Astrocyte of the cerebellum (primary cell): ENCODE results near the gene WWP2.

ENCODE experiments used
- DNase-seq: peaks from one replicate; pipeline ENCODE4 v3.0.0-alpha.2; 2011; ENCODE audit warnings: low read depth
- H3K4me3 ChIP-seq: 2 replicates; pipeline ENCODE4 v1.5.1; 2011; ENCODE audit warnings: mild to moderate bottlenecking, low read depth, low read length, moderate library complexity
- in situ Hi-C: cut with HindIII; loops from 2 replicates; pipeline ENCODE4 v1.10.0; 2017; ENCODE audit warnings: low sequenced_read_pairs
- TF ChIP-seq, protein P1 (sequence below): IDR thresholded peaks from 2 replicates; pipeline ENCODE4 v1.5.1; 2012; ENCODE audit warnings: low read length, low read depth, moderate library complexity, mild to moderate bottlenecking; ENCODE audit errors: missing control alignments

Gene WWP2

DNA sequence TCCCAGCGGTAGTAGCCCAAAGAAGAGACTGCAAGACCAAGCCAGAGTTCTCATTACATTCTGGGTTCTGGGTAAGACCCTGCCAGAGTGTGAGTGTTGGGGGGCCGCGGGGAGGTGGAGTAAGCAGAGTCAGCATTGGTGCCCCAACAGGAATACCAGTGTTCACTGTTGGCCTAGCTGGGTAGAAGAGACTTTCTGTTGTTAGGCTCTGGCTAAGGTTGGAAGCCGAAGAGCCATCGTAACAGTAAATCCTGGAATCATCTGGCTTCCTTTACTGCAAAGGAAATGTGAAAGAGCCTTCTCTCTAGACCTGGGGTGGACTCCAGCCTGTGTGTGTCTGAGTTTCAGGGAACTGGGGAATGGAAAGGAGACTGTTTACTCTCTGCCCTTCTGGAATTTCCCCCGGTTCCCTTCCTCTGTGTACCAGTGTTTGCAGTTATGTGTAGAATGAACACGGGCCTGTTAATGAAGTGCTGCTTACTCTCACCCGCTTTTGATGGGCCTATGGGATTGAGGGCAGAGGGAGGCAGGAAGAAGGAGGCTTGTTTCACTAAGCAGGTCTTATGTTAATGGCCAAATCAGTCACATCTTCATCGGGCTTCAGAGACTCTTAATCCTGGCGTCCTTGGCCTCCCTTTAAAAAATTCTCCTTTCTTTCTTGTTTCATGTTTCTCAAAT, 68.5 kb downstream of the WWP2 start:
- no peak for DNase-seq
- in situ Hi-C loops, result no loop called here
- TF ChIP-seq, protein P1, sequence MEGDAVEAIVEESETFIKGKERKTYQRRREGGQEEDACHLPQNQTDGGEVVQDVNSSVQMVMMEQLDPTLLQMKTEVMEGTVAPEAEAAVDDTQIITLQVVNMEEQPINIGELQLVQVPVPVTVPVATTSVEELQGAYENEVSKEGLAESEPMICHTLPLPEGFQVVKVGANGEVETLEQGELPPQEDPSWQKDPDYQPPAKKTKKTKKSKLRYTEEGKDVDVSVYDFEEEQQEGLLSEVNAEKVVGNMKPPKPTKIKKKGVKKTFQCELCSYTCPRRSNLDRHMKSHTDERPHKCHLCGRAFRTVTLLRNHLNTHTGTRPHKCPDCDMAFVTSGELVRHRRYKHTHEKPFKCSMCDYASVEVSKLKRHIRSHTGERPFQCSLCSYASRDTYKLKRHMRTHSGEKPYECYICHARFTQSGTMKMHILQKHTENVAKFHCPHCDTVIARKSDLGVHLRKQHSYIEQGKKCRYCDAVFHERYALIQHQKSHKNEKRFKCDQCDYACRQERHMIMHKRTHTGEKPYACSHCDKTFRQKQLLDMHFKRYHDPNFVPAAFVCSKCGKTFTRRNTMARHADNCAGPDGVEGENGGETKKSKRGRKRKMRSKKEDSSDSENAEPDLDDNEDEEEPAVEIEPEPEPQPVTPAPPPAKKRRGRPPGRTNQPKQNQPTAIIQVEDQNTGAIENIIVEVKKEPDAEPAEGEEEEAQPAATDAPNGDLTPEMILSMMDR, result no peak
- no peak overlapping the region for H3K4me3 ChIP-seq

DNA sequence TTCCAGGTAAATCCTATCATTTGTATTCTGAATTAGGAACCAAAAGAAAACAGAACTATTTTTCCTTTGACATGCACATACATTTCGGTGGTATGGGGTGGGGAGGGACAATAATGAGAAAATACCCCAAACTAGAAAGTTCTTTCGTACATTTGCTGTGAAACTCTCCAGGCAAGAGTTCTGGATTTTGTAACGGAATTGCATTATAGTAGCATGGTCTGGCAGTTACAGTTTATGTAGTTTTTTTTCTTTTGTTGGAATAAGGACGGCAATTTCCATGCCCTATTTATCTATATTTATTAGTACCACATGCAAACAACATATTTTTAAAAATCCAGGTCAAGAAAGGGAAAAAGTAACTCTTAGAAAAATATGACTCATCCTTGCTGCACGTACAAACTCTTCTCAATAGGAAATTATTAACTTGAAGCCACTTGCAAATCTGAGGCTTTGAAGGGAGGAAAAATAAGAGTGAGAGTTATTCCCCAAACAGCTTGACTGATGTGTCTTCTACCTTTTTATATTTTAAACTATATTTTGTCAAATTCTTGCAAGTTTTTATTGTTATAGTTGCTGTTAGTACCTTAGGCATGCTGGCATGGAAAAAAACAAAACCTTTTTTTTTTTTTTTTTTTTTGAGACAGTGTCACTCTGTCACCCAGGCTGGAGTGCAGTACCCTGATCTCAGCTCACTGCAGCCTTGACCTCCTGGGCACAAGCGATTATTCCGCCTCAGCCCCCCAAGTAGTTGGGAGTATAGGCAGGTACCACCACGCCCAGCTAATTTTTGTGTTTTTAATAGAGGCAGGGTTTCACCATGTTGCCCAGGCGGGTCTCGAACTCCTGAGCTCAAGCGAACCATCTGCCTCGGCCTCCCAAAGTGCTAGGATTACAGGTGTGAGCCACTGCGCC, 69.3 kb downstream of the WWP2 start:
- in situ Hi-C loops, result no loop called here
- TF ChIP-seq, protein P1, result no peak
- DNase-seq, result no peak
- no peak overlapping the region for H3K4me3 ChIP-seq

DNA sequence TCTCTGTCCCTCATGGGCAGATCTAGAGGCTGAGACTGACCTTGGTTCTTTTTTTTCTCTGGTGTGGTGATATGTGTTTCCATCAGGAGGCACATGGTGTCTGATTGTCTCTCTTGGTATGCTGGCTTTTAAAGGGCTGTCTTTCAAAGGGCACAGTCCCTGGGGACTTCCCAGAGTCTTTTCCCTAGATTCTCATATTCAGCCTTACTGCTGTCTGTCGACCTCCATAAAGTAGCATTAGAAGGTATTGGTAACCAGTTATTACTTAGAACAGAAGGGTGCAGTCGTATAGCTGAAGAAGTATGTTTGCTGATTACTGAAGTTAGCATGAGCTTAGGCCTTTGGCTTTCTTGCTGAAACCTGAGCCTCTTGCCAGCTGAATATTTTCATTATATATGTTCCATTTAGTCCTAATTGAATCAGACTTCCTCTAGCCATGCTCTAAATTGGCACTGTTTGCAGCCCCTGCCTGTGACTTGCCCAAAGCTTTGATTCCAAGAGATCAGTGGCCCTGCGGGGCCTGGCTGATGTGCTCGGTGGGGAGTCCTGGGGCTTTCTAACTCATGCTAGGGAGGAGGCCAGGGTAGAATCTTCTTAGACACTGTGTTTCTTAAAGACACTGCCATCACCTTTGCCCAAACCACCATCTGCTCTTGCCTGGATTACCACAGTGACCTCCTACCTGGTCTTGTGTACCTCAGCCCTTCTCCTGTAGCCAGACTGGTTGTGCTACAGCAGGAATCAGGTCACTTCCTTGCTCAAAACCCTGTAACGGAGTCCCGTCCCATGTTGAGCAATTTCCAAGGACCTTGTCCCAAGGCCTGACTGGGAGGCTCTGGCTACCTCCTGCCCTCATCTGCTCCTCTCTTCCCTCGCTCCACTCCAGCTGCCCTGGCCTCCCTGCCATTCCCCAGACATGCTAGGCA, 71.5 kb downstream of the WWP2 start:
- TF ChIP-seq, protein P1, result no peak
- in situ Hi-C loops, result no loop called here
- DNase-seq, result no peak
- no peak overlapping the region for H3K4me3 ChIP-seq

DNA sequence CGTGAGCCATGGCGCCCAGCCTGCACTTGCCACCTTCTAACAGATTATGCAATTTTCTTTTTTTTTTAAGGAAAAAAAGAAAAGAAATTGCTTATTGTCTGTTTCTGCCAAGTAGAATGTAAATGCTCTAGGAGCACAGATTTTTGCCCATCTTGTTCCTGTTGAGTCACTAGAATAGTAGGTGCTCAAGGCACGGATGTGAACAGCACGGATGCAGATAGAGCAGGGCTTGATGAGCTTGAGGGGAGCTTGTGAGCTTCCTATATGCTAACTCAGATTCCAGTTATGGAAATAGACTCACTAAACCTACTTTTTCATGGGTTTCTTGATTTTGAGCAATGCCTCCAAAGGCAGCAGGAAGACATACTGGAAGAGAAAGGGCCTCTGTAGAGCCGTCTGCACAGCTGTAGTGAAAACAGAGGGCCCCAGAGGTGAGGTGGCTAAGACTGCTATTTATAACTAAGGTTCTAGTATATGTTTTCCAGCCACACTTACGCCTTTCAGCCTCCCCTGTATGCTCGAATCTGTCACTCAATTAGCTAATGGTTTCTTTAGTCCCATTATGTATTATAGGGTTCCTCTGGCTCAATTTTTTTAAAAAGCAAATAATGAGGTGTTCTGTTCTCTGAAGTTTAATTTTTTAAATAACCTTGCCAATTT, 72.8 kb downstream of the WWP2 start:
- TF ChIP-seq, protein P1, result no peak
- no peak overlapping the region for H3K4me3 ChIP-seq
- in situ Hi-C loops, result no loop called here
- DNase-seq, result no peak

DNA sequence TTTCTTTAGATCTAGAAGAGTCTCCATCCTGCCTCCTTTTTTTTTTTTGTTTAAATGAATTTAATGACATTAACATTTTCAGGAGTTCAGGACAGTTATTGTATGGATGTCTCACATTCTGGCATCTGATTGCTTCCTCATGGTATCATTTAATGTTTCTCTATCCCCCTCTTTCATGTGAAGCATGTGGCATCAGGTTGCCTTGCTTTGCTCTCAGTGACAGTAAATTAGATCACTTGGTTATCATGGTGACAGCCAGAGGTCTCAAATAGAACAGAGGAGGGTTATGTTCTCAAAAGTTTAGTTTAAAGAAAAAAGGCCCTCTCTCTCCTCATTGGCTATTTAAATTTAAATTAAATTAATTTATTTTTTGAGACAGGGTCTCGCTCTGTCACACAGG, 74.1 kb downstream of the WWP2 start:
- H3K4me3 ChIP-seq, result no peak overlapping the region
- in situ Hi-C loops, result no loop called here
- TF ChIP-seq, protein P1, result no peak
- no peak for DNase-seq
